Left renal pelvis (tissue), 4 donors: Measurements from ENCODE around the gene ZNF786. TPM values are rescaled to one million over a fixed set of nuclear protein-coding genes. Genes with fewer than 3 reads are reported as not detected.
"Not testable (repeated sequence)": the region's sequence is repeated elsewhere in the genome, so short reads cannot be mapped to it uniquely, and the experiment has no call there.

ENCODE experiments used
- DNase-seq, 4 donors: peaks; one replicate each; pipeline ENCODE4 v3.0.0-alpha.2; 2013; ENCODE audit warnings: low read depth in 4 of 4, low spot score in 3 of 4
- polyA plus RNA-seq, 4 donors: library from polyadenylated mRNA; unstranded; fragments of 120-200 nt; gene quantifications; one replicate each; pipeline ENCODE4 v1.2.1, GENCODE V29; 2013; ENCODE audit not compliant: insufficient read length in 4 of 4

The ZNF786 gene
- polyA plus RNA-seq, 4 donors, result 7.3 to 11.1 (median 9.9) TPM

GRCh38 chr7:149084407-149084806, 6.1 kb downstream of the ZNF786 start:
- no peak for DNase-seq

GRCh38 chr7:149081914-149082313, 8.6 kb downstream of the ZNF786 start:
- no peak for DNase-seq

- no peak for DNase-seq
These were observed 12.9 kb downstream of the ZNF786 start for GRCh38 chr7:149077594-149077993.

GRCh38 chr7:149075286-149075685, 15.2 kb downstream of the ZNF786 start:
- DNase-seq, result no peak

- no peak for DNase-seq
These were observed 16.2 kb downstream of the ZNF786 start for GRCh38 chr7:149074116-149074885.

GRCh38 chr7:149072438-149072775, 18.1 kb downstream of the ZNF786 start:
- DNase-seq, result no peak

- no peak for DNase-seq
These were observed 18.7 kb downstream of the ZNF786 start for GRCh38 chr7:149071641-149072437.

GRCh38 chr7:149071182-149071635, 19.3 kb downstream of the ZNF786 start:
- no peak for DNase-seq

- DNase-seq, result no peak
These were observed 20.0 kb downstream of the ZNF786 start for GRCh38 chr7:149070372-149071125.

- no peak for DNase-seq
These were observed 22.6 kb downstream of the ZNF786 start for GRCh38 chr7:149067869-149068268.

- no peak for DNase-seq
These were observed 27.0 kb downstream of the ZNF786 start for GRCh38 chr7:149063476-149063875.

- DNase-seq, result not testable (repeated sequence)
These were observed 28.2 kb downstream of the ZNF786 start for GRCh38 chr7:149062217-149062899.

- DNase-seq, result no peak
These were observed 30.4 kb downstream of the ZNF786 start for GRCh38 chr7:149060156-149060555.

- DNase-seq, result no peak
These were observed 36.6 kb downstream of the ZNF786 start for GRCh38 chr7:149053885-149054284.

GRCh38 chr7:149053384-149053783, 37.1 kb downstream of the ZNF786 start:
- DNase-seq, result no peak

- no peak for DNase-seq
These were observed 39.6 kb downstream of the ZNF786 start for GRCh38 chr7:149050941-149051340.

GRCh38 chr7:149048805-149049204, 41.7 kb downstream of the ZNF786 start:
- no peak for DNase-seq

- DNase-seq, result no peak
These were observed 44.1 kb downstream of the ZNF786 start for GRCh38 chr7:149046416-149046815.

- no peak for DNase-seq
These were observed 46.6 kb downstream of the ZNF786 start for GRCh38 chr7:149043936-149044335.

- no peak for DNase-seq
These were observed 49.2 kb downstream of the ZNF786 start for GRCh38 chr7:149041350-149041749.

GRCh38 chr7:149038641-149039040, 51.9 kb downstream of the ZNF786 start:
- DNase-seq, result not testable (repeated sequence)
